ENCODE data around the gene CCNB1IP1.

CCNB1IP1 gene

DNA sequence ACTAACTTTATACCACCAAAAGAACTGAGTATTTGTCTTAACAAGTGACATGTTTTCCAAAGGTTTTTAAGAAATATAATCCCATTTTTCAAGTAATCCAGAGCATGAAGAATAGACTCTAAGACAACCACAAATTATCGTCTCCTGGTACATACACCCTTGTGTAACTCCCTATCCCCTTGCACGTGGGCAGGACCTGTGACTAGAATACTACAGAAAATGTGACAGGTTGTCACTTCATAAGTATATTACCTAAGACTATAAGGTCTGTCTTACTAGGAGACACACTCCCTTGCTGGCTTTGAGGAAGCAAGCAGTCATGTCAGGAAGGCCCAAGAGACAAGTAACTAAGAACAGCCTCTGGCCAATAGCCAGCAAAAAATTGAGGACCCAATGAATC, 19.1 kb downstream of the CCNB1IP1 start:
- no peaks in the 10 kb centered on the region for H3K4me1 ChIP-seq (ENCODE audit: insufficient read depth, low read length)
- ATAC-seq (ENCODE audit: insufficient read depth, low read depth) (no peak), DNase-seq (no peak)
- no peak overlapping the region for H3K4me3 ChIP-seq (ENCODE audit: low read depth in 1 of 2, low read length in 2 of 2)
- H3K9ac ChIP-seq (ENCODE audit: low read depth, low read length), result no peak overlapping the region
- TF ChIP-seq EZH2 (IDR thresholded peaks at IDR 0.05; ENCODE audit: borderline replicate concordance, low read depth, low read length, severe bottlenecking), result no peak
- no peaks in the 10 kb centered on the region for H3K79me2 ChIP-seq (ENCODE audit: insufficient read depth, low read length)
- no peak overlapping the region for H3K27ac ChIP-seq (ENCODE audit: low read length)
- H3K27me3 ChIP-seq (ENCODE audit: insufficient read depth, low read length, poor library complexity), result no peaks in the 10 kb centered on the region
- H3K4me2 ChIP-seq (ENCODE audit: insufficient read depth, low read length), result no peak overlapping the region
- no peak overlapping the region for H2AFZ ChIP-seq (ENCODE audit: low read depth, low read length)
- H3K9me3 ChIP-seq (ENCODE audit: insufficient read depth, low read length, severe bottlenecking), result no peaks in the 10 kb centered on the region
- H3K36me3 ChIP-seq (ENCODE audit: insufficient read depth, low read length), result peaks cover 69% of the 10 kb centered on the region
- peaks cover 6% of the 10 kb centered on the region; the same call in 1 of the 2 replicates for H4K20me1 ChIP-seq (ENCODE audit: insufficient read depth, low read length)

- Histone ChIP-seq H3K9ac (ENCODE audit: low read depth, low read length) (no peak overlapping the region), H3K27ac (ENCODE audit: low read length) (no peak overlapping the region), H3K4me3 (ENCODE audit: low read depth in 1 of 2, low read length in 2 of 2) (peak overlapping the region; percentile 69 to 92; a peak in 2 of 4 replicates), H2AFZ (ENCODE audit: low read depth, low read length) (no peak overlapping the region), H3K4me1 (ENCODE audit: insufficient read depth, low read length) (peaks cover 28% of the 10 kb centered on the region), H3K79me2 (ENCODE audit: insufficient read depth, low read length) (peaks cover 27% of the 10 kb centered on the region), H3K36me3 (ENCODE audit: insufficient read depth, low read length) (peaks cover 10% of the 10 kb centered on the region; the same call in 1 of the 2 replicates), H3K27me3 (ENCODE audit: insufficient read depth, low read length, poor library complexity) (no peaks in the 10 kb centered on the region), H3K4me2 (ENCODE audit: insufficient read depth, low read length) (peak overlapping the region; percentile 93; the same call in 1 of the 2 replicates), H3K9me3 (ENCODE audit: insufficient read depth, low read length, severe bottlenecking) (no peaks in the 10 kb centered on the region), H4K20me1 (ENCODE audit: insufficient read depth, low read length) (no peaks in the 10 kb centered on the region)
- ATAC-seq (ENCODE audit: insufficient read depth, low read depth) (0 out of 3 replicates have a peak, but pooled peaks have one; percentile 6), DNase-seq (no peak)
- no peak for TF ChIP-seq EZH2 (IDR thresholded peaks at IDR 0.05; ENCODE audit: borderline replicate concordance, low read depth, low read length, severe bottlenecking)
- TF ChIP-seq, protein P1, sequence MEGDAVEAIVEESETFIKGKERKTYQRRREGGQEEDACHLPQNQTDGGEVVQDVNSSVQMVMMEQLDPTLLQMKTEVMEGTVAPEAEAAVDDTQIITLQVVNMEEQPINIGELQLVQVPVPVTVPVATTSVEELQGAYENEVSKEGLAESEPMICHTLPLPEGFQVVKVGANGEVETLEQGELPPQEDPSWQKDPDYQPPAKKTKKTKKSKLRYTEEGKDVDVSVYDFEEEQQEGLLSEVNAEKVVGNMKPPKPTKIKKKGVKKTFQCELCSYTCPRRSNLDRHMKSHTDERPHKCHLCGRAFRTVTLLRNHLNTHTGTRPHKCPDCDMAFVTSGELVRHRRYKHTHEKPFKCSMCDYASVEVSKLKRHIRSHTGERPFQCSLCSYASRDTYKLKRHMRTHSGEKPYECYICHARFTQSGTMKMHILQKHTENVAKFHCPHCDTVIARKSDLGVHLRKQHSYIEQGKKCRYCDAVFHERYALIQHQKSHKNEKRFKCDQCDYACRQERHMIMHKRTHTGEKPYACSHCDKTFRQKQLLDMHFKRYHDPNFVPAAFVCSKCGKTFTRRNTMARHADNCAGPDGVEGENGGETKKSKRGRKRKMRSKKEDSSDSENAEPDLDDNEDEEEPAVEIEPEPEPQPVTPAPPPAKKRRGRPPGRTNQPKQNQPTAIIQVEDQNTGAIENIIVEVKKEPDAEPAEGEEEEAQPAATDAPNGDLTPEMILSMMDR (IDR thresholded peaks at IDR 0.05; ENCODE audit: borderline replicate concordance, extremely low read depth, low read length, poor library complexity, severe bottlenecking), result no peak
Observed at GRCh38 chr14:20306079-20306423, 27.0 kb downstream of the CCNB1IP1 start.

DNA sequence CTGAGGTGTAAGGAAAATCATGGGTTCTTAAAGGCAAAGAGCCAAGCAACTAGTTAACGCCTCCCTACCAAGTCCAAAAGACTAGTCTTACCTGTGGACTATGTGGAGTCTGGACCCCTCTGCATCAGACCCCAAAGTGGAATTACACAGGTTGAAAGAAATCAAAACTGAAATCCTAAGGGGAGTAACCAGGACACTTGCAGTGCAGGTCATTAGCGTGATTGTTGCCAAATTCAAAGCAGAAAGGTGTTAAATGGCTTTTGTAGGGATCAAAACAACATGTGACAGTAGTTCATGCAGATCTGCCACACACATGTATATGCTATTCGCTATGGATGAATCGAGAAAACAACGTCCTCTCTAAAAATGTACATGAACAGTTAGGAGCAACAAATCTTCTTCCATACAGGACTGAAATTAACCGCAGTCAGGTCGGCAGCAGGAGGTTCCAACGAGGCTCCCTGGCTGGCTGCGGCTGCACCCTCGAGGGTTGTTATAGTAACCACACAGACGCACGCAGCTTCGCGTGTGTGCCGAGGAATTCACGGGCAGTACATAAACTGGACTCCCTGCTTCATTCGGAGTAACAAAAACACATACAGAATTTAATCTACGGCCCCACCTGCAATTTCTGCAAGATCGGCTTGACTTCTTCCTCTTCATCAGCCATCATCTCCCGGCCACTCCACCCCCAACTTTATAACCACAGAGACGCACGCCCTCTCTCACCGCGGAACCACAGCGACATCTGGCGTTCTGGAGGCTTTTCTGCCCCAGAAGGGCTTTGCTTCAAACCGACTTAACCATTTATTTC, 27.6 kb downstream of the CCNB1IP1 start, which contains the start of gene TTC5:
TTC5 (minus strand) TSS at position 687 of the 814 bp plus-strand sequence; CDS start at position 673, 14 bp downstream.
- ATAC-seq (ENCODE audit: insufficient read depth, low read depth), result peak; percentile 97
- peak within 1 kb of the TSS; percentile 63 for H3K27ac ChIP-seq (ENCODE audit: low read length)
- peak within 1 kb of the TSS; percentile 93 for H2AFZ ChIP-seq (ENCODE audit: low read depth, low read length)

More for the DNA sequence above, 27.6 kb downstream of the CCNB1IP1 start, which contains the start of gene TTC5:
- no peaks in the 10 kb centered on the region for H3K27me3 ChIP-seq (ENCODE audit: insufficient read depth, low read length, poor library complexity)
- H3K4me2 ChIP-seq (ENCODE audit: insufficient read depth, low read length), result peak within 1 kb of the TSS; percentile 93
- peak within 1 kb of the TSS; percentile 63 for H3K9ac ChIP-seq (ENCODE audit: low read depth, low read length)
- H3K4me1 ChIP-seq (ENCODE audit: insufficient read depth, low read length), result peaks cover 28% of the 10 kb centered on the region
- peaks cover 13% of the 10 kb centered on the region; the same call in 1 of the 2 replicates for H3K36me3 ChIP-seq (ENCODE audit: insufficient read depth, low read length)
- no peaks in the 10 kb centered on the region for H4K20me1 ChIP-seq (ENCODE audit: insufficient read depth, low read length)
- peaks cover 27% of the 10 kb centered on the region for H3K79me2 ChIP-seq (ENCODE audit: insufficient read depth, low read length)
- peak; percentile 88 for DNase-seq
- H3K4me3 ChIP-seq (ENCODE audit: low read depth in 1 of 2, low read length in 2 of 2), result peak within 1 kb of the TSS; percentile 69 to 92
- no peaks in the 10 kb centered on the region for H3K9me3 ChIP-seq (ENCODE audit: insufficient read depth, low read length, severe bottlenecking)
- no peak for TF ChIP-seq EZH2 (IDR thresholded peaks at IDR 0.05; ENCODE audit: borderline replicate concordance, low read depth, low read length, severe bottlenecking)
- TF ChIP-seq, protein P1 (IDR thresholded peaks at IDR 0.05; ENCODE audit: borderline replicate concordance, extremely low read depth, low read length, poor library complexity, severe bottlenecking), result peak; percentile 97

Measured in DND-41 (cell line).